Measurements from ENCODE around the gene ATF4.
A peak's percentile ranks its signal among the peaks of the same experiment; 100 is the strongest.

- TF ChIP-seq POLR2A (IDR thresholded peaks at IDR 0.05; ENCODE audit: low read depth, low read length) (peak; percentile 70; the same call in 1 of the 2 replicates), POLR2AphosphoS5 (IDR thresholded peaks at IDR 0.05; ENCODE audit: low read depth, low read length) (no peak), TAF1 (IDR thresholded peaks at IDR 0.05; ENCODE audit: borderline replicate concordance, low read depth, low read length) (peak; percentile 76)
Observed at GRCh38 chr22:39519681-39520225, 609 bp upstream of the ATF4 start.

Data from GM12892 (cell line).